GM18498 (cell line): Measurements from ENCODE around the gene CD160.
"Not testable (repeated sequence)": the region's sequence is repeated elsewhere in the genome, so short reads cannot be mapped to it uniquely, and the experiment has no call there.

Experiments used
- ATAC-seq: cut with Tn5 transposase; IDR thresholded peaks from one replicate; pipeline ENCODE4 v1.9.1; 2021; ENCODE audit warnings: mild to moderate bottlenecking, moderate library complexity; ENCODE audit not compliant: unreplicated experiment

CD160 gene, protein sequence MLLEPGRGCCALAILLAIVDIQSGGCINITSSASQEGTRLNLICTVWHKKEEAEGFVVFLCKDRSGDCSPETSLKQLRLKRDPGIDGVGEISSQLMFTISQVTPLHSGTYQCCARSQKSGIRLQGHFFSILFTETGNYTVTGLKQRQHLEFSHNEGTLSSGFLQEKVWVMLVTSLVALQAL

DNA sequence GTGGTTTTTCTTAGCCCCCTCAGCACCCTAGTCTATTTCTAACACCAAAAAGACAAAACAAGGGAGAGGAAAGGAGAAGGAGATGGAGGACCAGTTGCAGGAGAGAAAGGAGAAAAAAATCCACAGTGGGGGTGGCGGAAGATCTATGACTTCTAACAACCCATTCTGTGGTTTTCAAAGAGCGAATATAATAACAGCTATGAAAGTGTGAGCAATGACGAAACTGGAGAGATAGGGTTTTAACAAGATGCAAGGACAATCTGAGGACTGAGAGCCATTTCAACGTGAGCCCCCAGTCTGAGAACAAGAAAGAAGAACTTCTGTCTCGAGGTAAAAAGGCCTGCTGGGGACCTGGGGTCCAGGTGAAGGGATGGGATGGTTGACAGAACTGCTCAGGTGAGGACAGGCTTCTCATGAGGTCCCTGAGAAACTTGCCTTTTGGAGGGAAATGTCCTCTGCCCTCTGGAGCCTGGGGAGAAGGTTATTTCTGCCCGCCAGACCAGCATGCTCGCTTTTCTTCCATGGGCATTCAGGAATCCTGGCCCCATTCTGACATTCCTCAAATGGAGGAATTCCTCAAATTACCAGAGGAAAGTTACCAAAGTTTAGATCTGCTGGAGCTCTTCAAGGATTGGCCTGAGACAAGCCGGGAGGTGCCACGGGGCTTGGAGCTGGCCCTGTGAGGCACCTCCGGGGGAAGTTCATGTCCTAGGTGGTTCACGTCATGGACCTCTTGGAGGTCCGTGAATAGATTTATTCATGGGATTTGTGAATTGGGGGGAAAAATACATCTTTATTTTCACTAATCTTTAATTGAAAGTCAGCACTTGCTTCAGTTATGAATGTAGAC is at the start of gene CD160:
Gene CD160 (plus strand): TSS at position 270 of the 850 bp plus-strand sequence. CDS start 8,829 bp downstream, outside the sequence.
- no peak for ATAC-seq

GRCh38 chr1:145670995-145671745 is 48.1 kb upstream of the CD160 start:
- not testable (repeated sequence) for ATAC-seq

DNA sequence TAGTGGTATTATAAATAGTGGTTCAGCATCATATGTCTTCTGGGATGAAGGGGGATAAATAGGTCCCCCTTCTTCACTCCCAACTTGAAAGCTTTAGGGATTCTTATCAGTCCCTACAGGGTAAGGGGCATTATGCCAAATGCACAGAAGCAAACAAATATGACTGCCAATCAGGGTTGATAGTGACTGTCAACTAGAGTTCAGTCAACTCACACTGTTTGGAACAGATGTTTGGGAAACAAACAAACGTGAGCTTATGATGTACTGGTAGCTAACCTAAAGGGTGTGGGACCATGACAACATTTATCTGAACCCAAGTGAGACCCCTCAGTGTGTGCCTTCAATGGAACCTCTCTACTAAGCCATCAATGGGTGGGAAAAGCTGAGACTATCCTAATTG is 46.1 kb upstream of the CD160 start:
- ATAC-seq, result not testable (repeated sequence)

GRCh38 chr1:145684858-145685257 is 34.4 kb upstream of the CD160 start:
- not testable (repeated sequence) for ATAC-seq

- not testable (repeated sequence) for ATAC-seq
Observed at GRCh38 chr1:145686078-145686477, 33.2 kb upstream of the CD160 start.

GRCh38 chr1:145688328-145688727 is 31.0 kb upstream of the CD160 start:
- no peak for ATAC-seq

DNA sequence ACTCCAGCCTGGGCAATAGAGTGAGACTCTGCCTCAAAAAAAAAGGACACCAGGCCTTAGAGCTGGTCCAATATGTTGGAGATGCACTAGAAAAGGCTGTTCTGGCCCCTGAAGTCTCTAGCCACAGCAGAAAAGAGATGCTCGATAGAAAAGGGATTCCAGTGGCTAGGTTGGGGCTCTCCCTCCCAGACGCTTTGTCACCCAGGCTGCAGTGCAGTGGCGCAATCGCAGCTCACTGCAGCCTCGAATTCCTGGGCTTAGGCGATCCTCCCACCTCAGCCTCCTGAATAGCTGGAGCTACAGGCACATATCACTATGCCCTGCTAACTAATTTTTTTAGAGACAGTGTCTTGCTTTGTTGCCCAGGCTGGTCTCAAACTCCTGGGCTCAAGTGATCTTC is 30.4 kb upstream of the CD160 start:
- ATAC-seq, result no peak

DNA sequence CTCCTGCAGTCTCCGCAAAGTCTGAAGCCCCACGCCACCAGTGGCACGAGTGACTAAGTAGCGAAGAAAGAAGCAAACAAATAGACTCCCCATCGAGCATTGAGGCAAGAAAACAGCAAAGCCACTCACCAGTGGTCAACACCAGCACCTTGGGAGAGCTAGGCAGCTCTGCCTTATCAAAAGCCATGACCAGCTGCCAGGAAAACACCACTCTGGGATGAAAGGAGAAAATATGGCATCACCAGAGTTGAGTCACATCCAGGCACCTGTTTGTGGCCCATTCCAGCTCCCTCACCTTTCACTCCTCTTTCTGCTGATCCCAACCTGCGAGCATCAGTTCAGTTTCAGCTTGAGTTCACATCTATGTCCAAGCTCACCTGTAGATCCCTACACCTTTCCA is 29.4 kb upstream of the CD160 start:
- ATAC-seq, result no peak

GRCh38 chr1:145690587-145691558 is 28.4 kb upstream of the CD160 start:
- peak; percentile 87 for ATAC-seq

DNA sequence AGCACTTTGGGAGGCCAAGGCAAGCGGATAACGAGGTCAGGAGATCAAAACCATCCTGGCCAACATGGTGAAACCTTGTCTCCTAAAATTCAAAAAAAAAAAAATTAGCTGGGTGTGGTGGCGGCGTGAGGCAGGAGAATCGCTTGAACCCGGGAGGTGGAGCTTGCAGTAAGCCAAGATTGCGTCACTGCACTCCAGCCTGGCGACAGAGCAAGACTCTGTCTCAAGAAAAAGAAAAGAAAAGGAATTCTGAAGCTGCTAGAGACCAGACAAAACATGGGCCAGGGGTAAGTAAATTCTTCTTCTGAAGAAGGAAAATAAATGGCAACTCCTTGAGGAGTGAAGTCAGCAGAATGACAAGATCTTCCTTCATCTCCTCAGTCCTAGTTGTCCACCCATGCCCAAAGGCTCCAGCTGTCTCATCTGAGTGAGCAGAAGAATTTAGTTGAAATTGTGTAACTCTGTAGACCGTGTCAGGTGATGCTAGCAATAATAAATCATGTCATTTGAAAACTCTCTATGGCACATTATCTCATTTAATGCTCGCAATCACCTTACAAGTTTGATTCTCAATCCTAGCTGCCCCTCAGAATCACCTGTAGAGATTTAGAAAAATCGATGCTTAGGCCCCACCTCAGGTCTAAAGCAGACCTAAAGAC is 26.4 kb upstream of the CD160 start:
- no peak for ATAC-seq

DNA sequence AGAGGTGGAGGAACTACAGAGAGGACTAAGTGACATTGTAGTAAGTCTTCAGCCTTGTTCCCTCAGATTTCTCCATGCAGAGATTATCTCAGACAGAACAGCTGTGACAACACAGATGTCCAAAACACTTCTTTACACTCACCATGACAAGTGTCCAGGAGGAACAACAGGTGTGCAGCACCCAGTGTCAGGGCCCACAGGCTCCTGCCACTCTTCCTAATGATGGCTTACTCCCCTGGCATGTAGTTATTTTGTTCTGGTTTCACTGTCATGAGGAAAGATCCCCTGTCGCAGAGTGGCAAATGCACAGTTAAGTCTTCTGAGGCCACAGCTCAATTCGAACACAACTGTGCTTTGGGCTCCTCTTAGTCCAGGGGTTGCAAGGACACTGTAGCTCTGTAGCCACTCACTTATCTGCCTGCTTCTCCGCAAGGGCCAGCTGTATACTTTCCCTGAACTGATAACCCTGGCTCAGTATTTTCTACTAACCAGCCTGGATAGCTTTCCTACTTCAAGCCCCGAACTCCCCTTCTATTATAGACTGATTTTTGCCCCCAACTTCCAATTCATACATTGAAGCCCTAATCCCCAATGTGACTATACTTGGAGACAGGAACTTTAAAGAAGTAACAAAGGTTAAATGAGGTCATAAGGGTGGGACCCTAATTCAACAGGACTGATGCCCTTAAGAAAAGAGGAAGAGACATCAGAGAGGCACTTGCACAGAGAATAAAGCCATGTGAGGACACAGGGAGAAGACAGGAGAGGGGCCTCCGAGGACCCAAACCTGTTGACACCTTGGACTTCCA is 23.3 kb upstream of the CD160 start:
- ATAC-seq, result no peak

DNA sequence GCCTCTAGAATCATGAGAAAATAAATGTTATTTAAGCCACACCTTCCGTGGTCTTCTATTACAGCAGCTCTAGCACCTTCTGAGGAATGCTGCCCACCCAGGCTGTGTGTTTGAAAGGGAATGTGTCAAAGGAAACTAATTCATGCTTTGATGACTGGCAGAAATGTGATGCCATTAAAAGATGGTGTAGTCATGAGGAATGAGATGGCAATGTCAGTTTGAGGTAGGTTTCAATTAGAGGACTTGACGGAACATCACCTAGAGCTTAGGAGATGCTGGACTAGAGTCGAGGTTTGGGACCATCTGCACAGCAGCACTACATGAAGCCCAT is 22.7 kb upstream of the CD160 start:
- ATAC-seq, result no peak

DNA sequence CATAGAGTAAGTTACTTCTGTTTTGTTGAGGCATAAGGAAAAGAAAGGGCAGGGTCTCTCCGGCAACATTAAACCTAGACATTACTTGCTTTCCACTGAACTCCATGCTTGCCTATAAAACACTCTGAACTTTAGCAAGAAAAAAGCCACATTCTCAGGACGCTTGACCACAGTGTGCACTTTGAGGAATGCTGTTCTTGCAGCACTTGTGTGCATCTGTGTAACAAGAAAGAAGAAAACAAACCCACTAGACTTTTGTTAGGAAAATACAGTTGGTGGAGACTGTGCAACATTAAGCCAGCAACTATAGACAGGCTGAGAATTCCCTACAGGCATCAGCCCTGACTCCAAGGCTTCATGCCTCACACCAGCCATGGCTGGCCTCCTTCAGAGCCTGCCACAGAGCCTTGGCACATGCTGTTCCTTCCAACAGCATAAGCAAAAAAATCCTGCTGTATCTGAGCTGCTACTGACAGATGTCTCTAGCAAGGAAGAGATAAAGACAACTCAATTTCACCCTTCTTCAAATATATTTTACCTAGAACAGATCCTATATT is 17.9 kb upstream of the CD160 start:
- ATAC-seq, result no peak

GRCh38 chr1:145702052-145702451 is 17.2 kb upstream of the CD160 start:
- ATAC-seq, result no peak

DNA sequence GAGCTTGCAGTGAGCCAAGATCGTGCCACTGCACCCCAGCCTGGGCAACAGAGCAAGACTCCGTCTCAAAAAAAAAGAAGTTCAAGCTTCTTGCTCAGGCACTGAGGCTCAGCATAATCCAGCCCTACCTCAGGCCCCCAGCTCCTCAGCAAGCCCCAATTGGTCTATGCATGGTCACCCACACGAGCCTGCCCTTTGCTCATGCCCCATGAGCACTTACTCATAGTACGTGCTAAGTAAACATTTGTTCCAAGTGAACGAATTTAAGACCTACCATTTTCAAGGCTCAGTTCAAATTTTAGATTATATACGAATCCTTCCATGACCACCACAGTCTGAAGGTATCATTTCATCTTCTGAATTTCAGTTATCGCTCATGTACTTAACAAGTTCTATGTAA is 16.5 kb upstream of the CD160 start:
- no peak for ATAC-seq

- ATAC-seq, result no peak
Observed at GRCh38 chr1:145705622-145706021, 13.7 kb upstream of the CD160 start.

GRCh38 chr1:145706086-145706664 is 13.1 kb upstream of the CD160 start:
- no peak for ATAC-seq

DNA sequence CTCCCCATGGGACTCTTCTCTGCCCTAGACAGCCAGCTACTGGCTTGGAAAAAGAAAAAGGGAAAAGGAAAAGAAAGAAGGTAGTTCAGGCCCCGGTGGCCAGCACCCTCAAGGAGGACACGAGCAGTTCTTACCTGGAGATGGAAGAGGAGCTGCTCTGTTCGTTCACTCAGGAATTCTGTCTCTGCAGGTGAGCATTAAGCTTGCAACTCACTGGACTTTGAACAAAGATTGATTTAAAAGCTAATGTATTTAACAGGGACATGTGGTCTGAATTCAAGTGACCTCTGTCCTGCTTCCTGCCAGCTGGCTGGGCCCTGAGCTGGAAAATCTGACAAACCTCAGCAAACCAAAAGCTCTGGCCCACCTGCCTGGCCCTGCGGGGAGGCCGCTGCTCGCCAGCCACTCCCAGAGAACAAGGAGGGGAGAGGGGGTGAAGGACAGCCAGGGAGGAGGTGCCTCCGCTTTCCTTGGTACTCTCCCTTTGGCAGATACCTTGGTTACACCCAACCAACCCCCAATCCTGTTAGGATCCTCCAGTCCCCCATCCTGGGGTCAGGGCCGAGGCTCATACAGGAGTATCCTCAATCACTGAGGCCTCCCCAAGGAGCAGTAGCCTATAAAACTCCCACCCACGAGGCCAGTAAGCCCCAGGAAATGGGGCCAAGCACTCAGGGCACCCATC is 12.0 kb upstream of the CD160 start, which contains the start of gene PDZK1:
Gene PDZK1 (minus strand): TSS at position 186 of the 685 bp plus-strand sequence. CDS start 19,347 bp downstream, outside the sequence.
- ATAC-seq, result no peak
